ENCODE measurements around the gene BORCS5. TPM values are rescaled to one million over a fixed set of nuclear protein-coding genes. Genes with fewer than 3 reads are reported as not detected.

BORCS5 gene
- total RNA-seq, 1 donor from 2014 or later: 6.1 TPM

GRCh38 chr12:12327802-12328201 is 29.1 kb upstream of the BORCS5 start:
- no peak overlapping the region for H3K4me3 ChIP-seq (ENCODE audit: low read depth, low read length)
- peak; percentile 74 for TF ChIP-seq CTCF (conservative IDR thresholded peaks at IDR 0.05; ENCODE audit: low read depth, low read length)
- no peak for DNase-seq (ENCODE audit: low read depth)

GRCh38 chr12:12331244-12331771 is 25.6 kb upstream of the BORCS5 start:
- DNase-seq (ENCODE audit: low read depth): no peak
- no peak overlapping the region for H3K4me3 ChIP-seq (ENCODE audit: low read depth, low read length)
- no peak for TF ChIP-seq CTCF (conservative IDR thresholded peaks at IDR 0.05; ENCODE audit: low read depth, low read length)

- no peak for TF ChIP-seq CTCF (conservative IDR thresholded peaks at IDR 0.05; ENCODE audit: low read depth, low read length)
- no peak overlapping the region for H3K4me3 ChIP-seq (ENCODE audit: low read depth, low read length)
- DNase-seq (ENCODE audit: low read depth): no peak
Measured at GRCh38 chr12:12331896-12332295, 25.0 kb upstream of the BORCS5 start.

- TF ChIP-seq CTCF (conservative IDR thresholded peaks at IDR 0.05; ENCODE audit: low read depth, low read length): no peak
- no peak for DNase-seq (ENCODE audit: low read depth)
Measured at GRCh38 chr12:12333407-12334366, 23.2 kb upstream of the BORCS5 start.

GRCh38 chr12:12334367-12335040 is 22.4 kb upstream of the BORCS5 start:
- no peak for DNase-seq (ENCODE audit: low read depth)
- H3K4me3 ChIP-seq (ENCODE audit: low read depth, low read length): no peak overlapping the region
- peak; percentile 84 for TF ChIP-seq CTCF (conservative IDR thresholded peaks at IDR 0.05; ENCODE audit: low read depth, low read length)

More at GRCh38 chr12:12333407-12334366, 23.2 kb upstream of the BORCS5 start:
- no peak overlapping the region for H3K4me3 ChIP-seq (ENCODE audit: low read depth, low read length)

- no peak for TF ChIP-seq CTCF (conservative IDR thresholded peaks at IDR 0.05; ENCODE audit: low read depth, low read length)
- DNase-seq (ENCODE audit: low read depth): no peak
- H3K4me3 ChIP-seq (ENCODE audit: low read depth, low read length): no peak overlapping the region
Measured at GRCh38 chr12:12336049-12336411, 20.8 kb upstream of the BORCS5 start.

Measured in epithelial cell of proximal tubule (primary cell).